Neural progenitor cell (in vitro differentiated cells): ENCODE measurements around the gene CEP57L1.

Experiments used
- CTCF ChIP-seq: fragments of 200-600 bp; sonication (generic); IDR thresholded peaks from 2 replicates; pipeline ENCODE4 v1.5.1; 2017; ENCODE audit warnings: antibody characterized with exemption, mild to moderate bottlenecking
- EZH2 ChIP-seq: fragments of 200-600 bp; sonication (generic); IDR thresholded peaks from 2 replicates; pipeline ENCODE4 v1.6.1; 2017; ENCODE audit warnings: antibody characterized with exemption, mild to moderate bottlenecking, moderate library complexity
- EZH2phosphoT487 ChIP-seq: fragments of 200-600 bp; sonication (generic); IDR thresholded peaks from 2 replicates; pipeline ENCODE4 v1.6.1; 2017; ENCODE audit warnings: antibody characterized with exemption

GRCh38 chr6:109050447-109051102 is 44.7 kb upstream of the CEP57L1 start:
- TF ChIP-seq CTCF: no peak
- no peak for TF ChIP-seq EZH2phosphoT487
- TF ChIP-seq EZH2: no peak
